Neural cell (in vitro differentiated cells): Measurements from ENCODE around the gene TMEM237. TPM values are rescaled to one million over a fixed set of nuclear protein-coding genes. Genes with fewer than 3 reads are reported as not detected.

Source experiments
- H2AFZ ChIP-seq: fragments of 200-600, 300-800 bp; sonication (generic), shearing (Covaris generic); 2 replicates; pipeline ENCODE4 v1.6.0; 2014; ENCODE audit warnings: low read depth, mild to moderate bottlenecking, antibody characterized with exemption, low read length, moderate library complexity
- H3F3A ChIP-seq: fragments of 200-600 bp; shearing (Covaris generic); 2 replicates; pipeline ENCODE4 v1.6.1; 2016; ENCODE audit warnings: mild to moderate bottlenecking, moderate library complexity, mixed read lengths, antibody characterized with exemption, low read length; ENCODE audit not compliant: insufficient read depth, poor library complexity, severe bottlenecking
- H3K27ac ChIP-seq: fragments of 200-600, 300-800 bp; sonication (generic), shearing (Covaris generic); 2 replicates; pipeline ENCODE4 v1.5.1; 2014; ENCODE audit warnings: mild to moderate bottlenecking, low read length, moderate library complexity
- H3K27me3 ChIP-seq: fragments of 300-800, 200-600 bp; sonication (generic), shearing (Covaris generic); 2 replicates; pipeline ENCODE4 v1.6.0; 2014; ENCODE audit warnings: mild to moderate bottlenecking, low read depth, low read length, moderate library complexity; ENCODE audit not compliant: insufficient read depth
- H3K36me3 ChIP-seq: fragments of 300-800, 200-600 bp; sonication (generic), shearing (Covaris generic); 2 replicates; pipeline ENCODE4 v1.5.1; 2014; ENCODE audit warnings: mild to moderate bottlenecking, antibody characterized with exemption, low read length, moderate library complexity; ENCODE audit not compliant: insufficient read depth
- H3K4me2 ChIP-seq: fragments of 300-800, 200-600 bp; sonication (generic), shearing (Covaris generic); 2 replicates; pipeline ENCODE4 v1.6.0; 2014; ENCODE audit warnings: mild to moderate bottlenecking, low read length
- H3K4me3 ChIP-seq: fragments of 300-800, 200-600 bp; sonication (generic), shearing (Covaris generic); 2 replicates; pipeline ENCODE4 v1.5.1; 2014; ENCODE audit warnings: mild to moderate bottlenecking, low read length, moderate library complexity
- H3K79me2 ChIP-seq: fragments of 200-600 bp; shearing (Covaris generic); replicated peaks from 2 replicates; pipeline ENCODE4 v1.6.0; 2014; ENCODE audit warnings: mild to moderate bottlenecking, low read length, moderate library complexity; ENCODE audit not compliant: insufficient read depth
- H3K9ac ChIP-seq: fragments of 300-800, 200-600 bp; sonication (generic), shearing (Covaris generic); 2 replicates; pipeline ENCODE4 v1.6.1; 2016; ENCODE audit warnings: mild to moderate bottlenecking, low read length, mixed read lengths
- H3K9me2 ChIP-seq: fragments of 200-600 bp; shearing (Covaris generic); 2 replicates; pipeline ENCODE4 v1.6.1; 2016; ENCODE audit warnings: mild to moderate bottlenecking, low read length, mixed read lengths; ENCODE audit not compliant: insufficient read depth
- H3K9me3 ChIP-seq: fragments of 200-600, 300-800 bp; sonication (generic), shearing (Covaris generic); 2 replicates; pipeline ENCODE4 v1.6.1; 2016; ENCODE audit warnings: mild to moderate bottlenecking, mixed run types, low read length, moderate library complexity, mixed read lengths
- H4K20me1 ChIP-seq: fragments of 200-600 bp; shearing (Covaris generic); 2 replicates; pipeline ENCODE4 v1.6.1; 2016; ENCODE audit warnings: mild to moderate bottlenecking, mixed run types; ENCODE audit not compliant: insufficient read depth
- EP300 ChIP-seq: fragments of 450-650 bp; conservative IDR thresholded peaks from 2 replicates; pipeline ENCODE4 v1.6.1; 2014; ENCODE audit warnings: antibody characterized with exemption, mild to moderate bottlenecking, moderate library complexity; ENCODE audit not compliant: poor library complexity, severe bottlenecking
- EZH2 ChIP-seq: fragments of 200-600, 300-800 bp; shearing (Covaris generic), sonication (generic); IDR thresholded peaks from 2 replicates; pipeline ENCODE4 v1.6.1; 2014; ENCODE audit warnings: antibody characterized with exemption, low read length, borderline replicate concordance, mild to moderate bottlenecking; ENCODE audit not compliant: insufficient read depth, poor library complexity, severe bottlenecking
- MXI1 ChIP-seq: fragments of 450-650 bp; conservative IDR thresholded peaks from 2 replicates; pipeline ENCODE4 v1.6.1; 2014; ENCODE audit warnings: antibody characterized with exemption, mild to moderate bottlenecking; ENCODE audit not compliant: poor library complexity, severe bottlenecking
- POLR2AphosphoS5 ChIP-seq: IDR thresholded peaks from 2 replicates; pipeline ENCODE4 v1.6.1; 2012
- RAD21 ChIP-seq: fragments of 450-650 bp; conservative IDR thresholded peaks from 2 replicates; pipeline ENCODE4 v1.6.1; 2014; ENCODE audit warnings: antibody characterized with exemption, mild to moderate bottlenecking, moderate library complexity
- SMC3 ChIP-seq: fragments of 450-650 bp; conservative IDR thresholded peaks from 2 replicates; pipeline ENCODE4 v1.6.1; 2014; ENCODE audit warnings: antibody characterized with exemption, mild to moderate bottlenecking, moderate library complexity; ENCODE audit not compliant: poor library complexity
- TAF1 ChIP-seq: IDR thresholded peaks from 2 replicates; pipeline ENCODE4 v1.6.1; 2012; ENCODE audit warnings: low read depth
- polyA plus RNA-seq: library from polyadenylated mRNA; depleted of rRNA; stranded (reverse); fragments of >200 nt; gene quantifications from 2 replicates; pipeline ENCODE4 v1.2.3, GENCODE V29; 2014
- TF ChIP-seq, protein P1 (sequence below): IDR thresholded peaks from 2 replicates; pipeline ENCODE4 v1.6.1; 2012; ENCODE audit warnings: borderline replicate concordance
- TF ChIP-seq, protein P2 (sequence below): fragments of 450-650 bp; IDR thresholded peaks from 2 replicates; pipeline ENCODE4 v1.5.1; 2014; ENCODE audit warnings: antibody characterized with exemption, mild to moderate bottlenecking, moderate library complexity; ENCODE audit not compliant: poor library complexity, severe bottlenecking

The TMEM237 gene
- polyA plus RNA-seq, 1 donor from 2014 or later, result 58.7 TPM

DNA sequence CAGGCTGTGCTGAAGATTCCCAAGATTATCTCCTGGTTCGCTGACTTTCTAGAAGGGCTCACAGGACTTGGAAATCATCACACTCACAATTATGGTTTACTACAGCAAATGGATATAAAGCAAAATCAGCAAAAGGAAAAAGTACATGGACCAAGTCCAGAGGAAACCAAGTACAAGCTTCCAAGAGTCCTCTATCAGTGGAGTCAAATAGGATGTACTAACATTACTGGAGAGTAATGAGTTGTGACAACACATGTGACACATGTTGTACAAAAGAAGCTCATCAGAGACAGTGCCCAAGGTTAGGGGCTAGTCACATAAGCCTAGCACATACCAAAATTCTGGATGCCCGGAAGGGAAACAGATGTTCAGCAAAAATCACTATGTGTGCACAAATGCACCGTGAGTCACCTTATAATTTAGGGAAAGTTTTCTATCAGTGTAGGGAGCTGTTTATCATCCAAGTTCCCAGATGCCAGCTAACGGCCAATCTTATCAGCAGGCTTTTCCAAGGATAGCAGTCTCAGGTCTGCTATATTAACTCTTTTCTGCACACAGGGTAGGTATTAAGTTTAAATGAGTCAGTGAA lies 9.5 kb downstream of the TMEM237 start:
- no peaks in the 10 kb centered on the region for H3K9me2 ChIP-seq
- H2AFZ ChIP-seq, result no peak overlapping the region
- no peaks in the 10 kb centered on the region for H3F3A ChIP-seq
- no peaks in the 10 kb centered on the region for H3K9me3 ChIP-seq
- H3K4me2 ChIP-seq, result no peak overlapping the region
- no peaks in the 10 kb centered on the region for H3K79me2 ChIP-seq
- no peaks in the 10 kb centered on the region for H4K20me1 ChIP-seq
- H3K36me3 ChIP-seq, result peaks cover 17% of the 10 kb centered on the region
- no peak overlapping the region for H3K27ac ChIP-seq
- H3K4me3 ChIP-seq, result no peak overlapping the region
- no peak for TF ChIP-seq SMC3
- no peak for TF ChIP-seq MXI1
- TF ChIP-seq, protein P1, sequence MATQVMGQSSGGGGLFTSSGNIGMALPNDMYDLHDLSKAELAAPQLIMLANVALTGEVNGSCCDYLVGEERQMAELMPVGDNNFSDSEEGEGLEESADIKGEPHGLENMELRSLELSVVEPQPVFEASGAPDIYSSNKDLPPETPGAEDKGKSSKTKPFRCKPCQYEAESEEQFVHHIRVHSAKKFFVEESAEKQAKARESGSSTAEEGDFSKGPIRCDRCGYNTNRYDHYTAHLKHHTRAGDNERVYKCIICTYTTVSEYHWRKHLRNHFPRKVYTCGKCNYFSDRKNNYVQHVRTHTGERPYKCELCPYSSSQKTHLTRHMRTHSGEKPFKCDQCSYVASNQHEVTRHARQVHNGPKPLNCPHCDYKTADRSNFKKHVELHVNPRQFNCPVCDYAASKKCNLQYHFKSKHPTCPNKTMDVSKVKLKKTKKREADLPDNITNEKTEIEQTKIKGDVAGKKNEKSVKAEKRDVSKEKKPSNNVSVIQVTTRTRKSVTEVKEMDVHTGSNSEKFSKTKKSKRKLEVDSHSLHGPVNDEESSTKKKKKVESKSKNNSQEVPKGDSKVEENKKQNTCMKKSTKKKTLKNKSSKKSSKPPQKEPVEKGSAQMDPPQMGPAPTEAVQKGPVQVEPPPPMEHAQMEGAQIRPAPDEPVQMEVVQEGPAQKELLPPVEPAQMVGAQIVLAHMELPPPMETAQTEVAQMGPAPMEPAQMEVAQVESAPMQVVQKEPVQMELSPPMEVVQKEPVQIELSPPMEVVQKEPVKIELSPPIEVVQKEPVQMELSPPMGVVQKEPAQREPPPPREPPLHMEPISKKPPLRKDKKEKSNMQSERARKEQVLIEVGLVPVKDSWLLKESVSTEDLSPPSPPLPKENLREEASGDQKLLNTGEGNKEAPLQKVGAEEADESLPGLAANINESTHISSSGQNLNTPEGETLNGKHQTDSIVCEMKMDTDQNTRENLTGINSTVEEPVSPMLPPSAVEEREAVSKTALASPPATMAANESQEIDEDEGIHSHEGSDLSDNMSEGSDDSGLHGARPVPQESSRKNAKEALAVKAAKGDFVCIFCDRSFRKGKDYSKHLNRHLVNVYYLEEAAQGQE, result no peak
- TF ChIP-seq, protein P2, sequence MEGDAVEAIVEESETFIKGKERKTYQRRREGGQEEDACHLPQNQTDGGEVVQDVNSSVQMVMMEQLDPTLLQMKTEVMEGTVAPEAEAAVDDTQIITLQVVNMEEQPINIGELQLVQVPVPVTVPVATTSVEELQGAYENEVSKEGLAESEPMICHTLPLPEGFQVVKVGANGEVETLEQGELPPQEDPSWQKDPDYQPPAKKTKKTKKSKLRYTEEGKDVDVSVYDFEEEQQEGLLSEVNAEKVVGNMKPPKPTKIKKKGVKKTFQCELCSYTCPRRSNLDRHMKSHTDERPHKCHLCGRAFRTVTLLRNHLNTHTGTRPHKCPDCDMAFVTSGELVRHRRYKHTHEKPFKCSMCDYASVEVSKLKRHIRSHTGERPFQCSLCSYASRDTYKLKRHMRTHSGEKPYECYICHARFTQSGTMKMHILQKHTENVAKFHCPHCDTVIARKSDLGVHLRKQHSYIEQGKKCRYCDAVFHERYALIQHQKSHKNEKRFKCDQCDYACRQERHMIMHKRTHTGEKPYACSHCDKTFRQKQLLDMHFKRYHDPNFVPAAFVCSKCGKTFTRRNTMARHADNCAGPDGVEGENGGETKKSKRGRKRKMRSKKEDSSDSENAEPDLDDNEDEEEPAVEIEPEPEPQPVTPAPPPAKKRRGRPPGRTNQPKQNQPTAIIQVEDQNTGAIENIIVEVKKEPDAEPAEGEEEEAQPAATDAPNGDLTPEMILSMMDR, result no peak
- no peak for TF ChIP-seq POLR2AphosphoS5
- no peak for TF ChIP-seq TAF1
- TF ChIP-seq RAD21, result no peak
- TF ChIP-seq EP300, result no peak
- TF ChIP-seq EZH2, result no peak
- no peaks in the 10 kb centered on the region for H3K27me3 ChIP-seq
- H3K9ac ChIP-seq, result no peak overlapping the region

DNA sequence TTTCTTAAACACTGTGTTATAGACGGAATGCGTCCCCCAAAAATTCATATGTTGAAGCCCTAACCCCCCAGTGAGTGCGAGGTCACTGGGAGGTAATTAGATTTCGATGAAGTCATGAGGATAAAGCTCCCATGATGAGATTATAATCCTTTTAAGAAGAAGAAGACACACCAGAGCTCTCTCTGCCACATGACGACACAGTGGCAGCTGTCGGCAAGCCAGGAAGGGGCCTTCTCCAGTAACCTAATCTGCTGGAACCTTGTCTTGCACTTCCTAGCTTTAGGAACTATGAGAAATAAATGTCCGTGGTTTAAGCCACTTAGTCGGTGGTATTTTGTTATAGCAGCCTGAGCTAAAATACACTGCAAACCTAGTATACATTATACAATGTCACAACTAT lies 12.3 kb downstream of the TMEM237 start:
- no peak for TF ChIP-seq TAF1
- no peak for TF ChIP-seq EZH2
- no peak for TF ChIP-seq POLR2AphosphoS5
- no peak for TF ChIP-seq EP300
- TF ChIP-seq SMC3, result no peak
- TF ChIP-seq RAD21, result no peak
- no peak for TF ChIP-seq MXI1
- TF ChIP-seq, protein P2, result no peak
- TF ChIP-seq, protein P1, result no peak
- H3F3A ChIP-seq, result no peaks in the 10 kb centered on the region
- peaks cover 10% of the 10 kb centered on the region for H3K36me3 ChIP-seq

More for the DNA sequence above, 12.3 kb downstream of the TMEM237 start:
- H3K9me2 ChIP-seq, result no peaks in the 10 kb centered on the region
- H3K79me2 ChIP-seq, result no peaks in the 10 kb centered on the region
- no peaks in the 10 kb centered on the region for H3K27me3 ChIP-seq
- no peaks in the 10 kb centered on the region for H3K9me3 ChIP-seq
- no peak overlapping the region for H2AFZ ChIP-seq
- H3K4me2 ChIP-seq, result no peak overlapping the region
- no peak overlapping the region for H3K4me3 ChIP-seq
- H3K9ac ChIP-seq, result no peak overlapping the region
- H4K20me1 ChIP-seq, result no peaks in the 10 kb centered on the region
- H3K27ac ChIP-seq, result no peak overlapping the region
